ENCODE results near the gene FAT1.

FAT1 gene

DNA sequence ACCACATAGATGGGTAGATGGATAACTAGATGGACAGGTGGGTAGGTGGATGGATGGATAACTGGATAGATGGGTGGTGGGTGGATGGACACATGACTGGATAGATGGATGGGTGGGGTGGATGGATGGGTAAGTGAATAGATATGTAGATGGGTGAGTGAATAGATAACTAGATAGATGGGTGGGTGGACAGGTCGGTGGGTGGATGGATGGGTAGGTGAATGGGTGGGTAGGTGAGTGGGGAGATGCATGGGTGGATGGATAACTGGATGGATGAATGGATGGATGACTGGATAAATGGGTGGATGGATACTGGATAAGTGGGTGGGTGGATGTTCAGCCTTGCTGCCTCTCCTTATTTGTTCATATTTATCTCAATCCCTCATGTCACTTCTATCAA is 116.2 kb downstream of the FAT1 start:
- no peak for DNase-seq (ENCODE audit: low spot score)
- in situ Hi-C loops (cut with MboI; ENCODE audit: low sequenced_read_pairs, unreplicated experiment): no loop called here
- TF ChIP-seq CTCF (IDR thresholded peaks at IDR 0.05; ENCODE audit: borderline replicate concordance, control extremely low read depth, extremely low read depth, insufficient read depth, missing control alignments): no peak

- no peak for TF ChIP-seq CTCF (IDR thresholded peaks at IDR 0.05; ENCODE audit: borderline replicate concordance, control extremely low read depth, extremely low read depth, insufficient read depth, missing control alignments)
Observed at GRCh38 chr4:186606591-186606992, 117.1 kb downstream of the FAT1 start.

GRCh38 chr4:186605261-186605865 is 118.3 kb downstream of the FAT1 start:
- no peak for TF ChIP-seq CTCF (IDR thresholded peaks at IDR 0.05; ENCODE audit: borderline replicate concordance, control extremely low read depth, extremely low read depth, insufficient read depth, missing control alignments)

More at GRCh38 chr4:186606591-186606992, 117.1 kb downstream of the FAT1 start:
- in situ Hi-C loops (cut with MboI; ENCODE audit: low sequenced_read_pairs, unreplicated experiment): no loop called here
- DNase-seq (ENCODE audit: low spot score): no peak

DNA sequence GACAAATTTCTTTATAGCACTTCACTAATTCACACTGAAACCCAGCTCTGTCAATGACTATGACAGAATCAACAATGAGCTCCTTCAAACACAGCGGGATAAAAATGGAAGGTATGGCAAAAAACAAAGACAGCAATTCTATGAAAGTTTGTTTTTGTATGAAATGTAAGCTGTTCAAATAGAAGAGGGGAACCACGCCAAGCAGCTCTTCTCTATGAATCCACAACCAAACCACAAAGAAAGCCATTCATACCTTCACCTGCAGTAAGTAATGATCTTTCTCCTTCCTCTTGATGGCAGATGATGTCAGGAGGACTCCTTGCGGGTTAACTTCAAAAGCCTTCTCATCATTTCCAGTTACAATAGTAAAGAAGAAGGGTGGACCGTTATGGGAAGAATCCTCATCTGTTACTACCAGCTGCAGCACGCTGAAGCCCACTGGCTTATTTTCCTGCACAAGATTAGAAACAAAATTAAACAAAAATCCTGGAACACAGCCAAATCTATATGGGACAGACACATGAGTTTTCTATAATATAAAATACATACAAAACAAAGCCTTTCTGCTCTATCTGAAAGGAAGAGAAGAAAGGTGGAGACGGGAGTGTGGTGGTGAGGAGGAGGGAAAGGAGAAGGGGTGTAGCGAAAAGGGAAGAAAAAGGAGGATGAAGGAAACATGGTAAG is 119.4 kb downstream of the FAT1 start:
- DNase-seq (ENCODE audit: low spot score): no peak
- in situ Hi-C loops (cut with MboI; ENCODE audit: low sequenced_read_pairs, unreplicated experiment): no loop called here
- no peak for TF ChIP-seq CTCF (IDR thresholded peaks at IDR 0.05; ENCODE audit: borderline replicate concordance, control extremely low read depth, extremely low read depth, insufficient read depth, missing control alignments)

More at GRCh38 chr4:186605261-186605865, 118.3 kb downstream of the FAT1 start:
- in situ Hi-C loops (cut with MboI; ENCODE audit: low sequenced_read_pairs, unreplicated experiment): no loop called here
- no peak for DNase-seq (ENCODE audit: low spot score)

- no peak for TF ChIP-seq CTCF (IDR thresholded peaks at IDR 0.05; ENCODE audit: borderline replicate concordance, control extremely low read depth, extremely low read depth, insufficient read depth, missing control alignments)
- no peak for DNase-seq (ENCODE audit: low spot score)
Observed at GRCh38 chr4:186602978-186603377, 120.7 kb downstream of the FAT1 start.

GRCh38 chr4:186599483-186599882 is 124.2 kb downstream of the FAT1 start:
- TF ChIP-seq CTCF (IDR thresholded peaks at IDR 0.05; ENCODE audit: borderline replicate concordance, control extremely low read depth, extremely low read depth, insufficient read depth, missing control alignments): no peak
- DNase-seq (ENCODE audit: low spot score): no peak
- in situ Hi-C loops (cut with MboI; ENCODE audit: low sequenced_read_pairs, unreplicated experiment): loop anchor here (25.0 kb wide), 1 partner anchor 312 kb away; no protein-coding TSS in a partner anchor

More at GRCh38 chr4:186602978-186603377, 120.7 kb downstream of the FAT1 start:
- in situ Hi-C loops (cut with MboI; ENCODE audit: low sequenced_read_pairs, unreplicated experiment): no loop called here

Data from GM13976 (cell line).